ENCODE data around the gene QSER1. TPM values are rescaled to one million over a fixed set of nuclear protein-coding genes. Genes with fewer than 3 reads are reported as not detected.

QSER1 gene
- total and polyA plus RNA-seq, 4 donors, result 2.4 to 12.6 (median 7.1) TPM

- no peaks in the 10 kb centered on the region for H3K27me3 ChIP-seq (ENCODE audit: control insufficient read depth in 4 of 4, insufficient read depth in 4 of 4, low read length in 3 of 4)
- 71% methylated on average over 11 of the region's 11 CpGs for WGBS
- H3K36me3 ChIP-seq (ENCODE audit: control insufficient read depth in 4 of 4, insufficient read depth in 3 of 4, low read depth in 1 of 4, low read length in 3 of 4), result no peaks in the 10 kb centered on the region
- no peak overlapping the region for H3K9ac ChIP-seq (ENCODE audit: low read depth in 1 of 2, low read length in 2 of 2)
- no peak overlapping the region for H3K4me3 ChIP-seq (ENCODE audit: low read depth in 1 of 3, low read length in 3 of 3)
- peaks cover 0 to 21% (median 10%) of the 10 kb centered on the region in 4 donors for H3K4me1 ChIP-seq (ENCODE audit: control insufficient read depth in 4 of 4, insufficient read depth in 4 of 4, low read length in 3 of 4)
- H3K9me3 ChIP-seq (ENCODE audit: control insufficient read depth in 4 of 4, low read length in 3 of 4), result no peaks in the 10 kb centered on the region
- TF ChIP-seq HNF4A (conservative IDR thresholded peaks at IDR 0.05) (no peak), ATF3 (IDR thresholded peaks at IDR 0.05) (no peak), RAD21 (IDR thresholded peaks at IDR 0.05) (no peak), FOXA1 (IDR thresholded peaks at IDR 0.05) (no peak), FOXA2 (IDR thresholded peaks at IDR 0.05) (no peak), EGR1 (IDR thresholded peaks at IDR 0.05; ENCODE audit: low read depth in 2 of 2) (no peak), TAF1 (conservative IDR thresholded peaks at IDR 0.05) (no peak), ZBTB33 (IDR thresholded peaks at IDR 0.05) (no peak), REST (IDR thresholded peaks at IDR 0.05) (no peak), GABPA (IDR thresholded peaks at IDR 0.05 in 1 of 2, conservative IDR thresholded peaks at IDR 0.05 in 1 of 2) (no peak), RXRA (IDR thresholded peaks at IDR 0.05) (no peak), NR2F2 (IDR thresholded peaks at IDR 0.05) (no peak), SP1 (IDR thresholded peaks at IDR 0.05) (no peak), YY1 (IDR thresholded peaks at IDR 0.05) (no peak), MAX (IDR thresholded peaks at IDR 0.05) (no peak), HNF4G (IDR thresholded peaks at IDR 0.05) (no peak), JUND (IDR thresholded peaks at IDR 0.05) (no peak)
- DNase-seq (ENCODE audit: low spot score), result no peak
- no peak overlapping the region for H3K27ac ChIP-seq (ENCODE audit: low read depth in 1 of 2, low read length in 2 of 2)
Observed at GRCh38 chr11:32890843-32891656, 1.6 kb upstream of the QSER1 start.

Data from liver (tissue), 9 donors.